Psoas muscle (tissue), 8 donors: ENCODE results near the gene PPP2R2D. TPM values are rescaled to one million over a fixed set of nuclear protein-coding genes. Genes with fewer than 3 reads are reported as not detected.

ENCODE experiments used
- ATAC-seq, 4 donors: fragments of 200-7000 bp; cut with Tn5 transposase; one replicate each; pipeline ENCODE4 v1.9.1; 2020; ENCODE audit warnings: moderate library complexity in 3 of 4, mild to moderate bottlenecking in 2 of 4
- DNase-seq, 2 donors: peaks; one replicate each; pipeline ENCODE4 v3.0.0-alpha.2; 2020
- H3K27ac ChIP-seq: fragments of 200-600 bp; one replicate; pipeline ENCODE4 v1.8.0; 2022
- H3K27me3 ChIP-seq, 3 donors: fragments of 200-600 bp in 1 of 3; one replicate each; pipeline versions ENCODE4 v1.6.1 to v1.8.0; 2013 to 2022; ENCODE audit warnings: low read length in 2 of 3, mild to moderate bottlenecking in 2 of 3, moderate library complexity in 1 of 3; ENCODE audit not compliant: insufficient read depth in 3 of 3
- H3K36me3 ChIP-seq, 2 donors: fragments of 200-600 bp in 1 of 2; one replicate each; pipeline versions ENCODE4 v1.6.1 to v1.8.0; 2013 to 2022; ENCODE audit warnings: low read depth in 1 of 2, mild to moderate bottlenecking in 1 of 2, moderate library complexity in 1 of 2; ENCODE audit not compliant: insufficient read depth in 1 of 2
- H3K4me1 ChIP-seq: fragments of 200-600 bp; one replicate; pipeline ENCODE4 v1.8.0; 2022
- H3K4me3 ChIP-seq: fragments of 200-600 bp; one replicate; pipeline ENCODE4 v1.8.0; 2022; ENCODE audit warnings: mild to moderate bottlenecking
- H3K9me3 ChIP-seq: fragments of 200-600 bp; one replicate; pipeline ENCODE4 v1.8.0; 2022
- WGBS, 3 donors: extraction: QIAGEN DNeasy Blood & Tissue Kit; methylation state at CpG; one replicate each; pipeline versions ENCODE4 v1.1.6 to v1.1.7; 2013; 5-methylcytosine and 5-hydroxymethylcytosine counted together
- intact Hi-C, 2 donors: fragments of 100-400 bp; cut with DNase I; formaldehyde crosslinking; loops; one replicate each; pipeline versions ENCODE4 v1.11.0 to v1.14.2; 2022
- polyA plus RNA-seq, 3 donors: library from polyadenylated mRNA; stranded (reverse); fragments of 200-250 nt; gene quantifications; one replicate each; pipeline ENCODE4 v1.2.3, GENCODE V29; 2013
- total RNA-seq, 4 donors: library from RNA; stranded (reverse); fragmentation: NEBNext Ultra II Directional in 2 of 4; extraction: Animal tissue kit (Norgen Biotek cat#: 25700) in 2 of 4; gene quantifications; one replicate each; pipeline versions ENCODE4 v1.2.1 to v1.2.4, GENCODE V29; 2021 to 2023
- TF ChIP-seq, protein P1 (sequence below): fragments of 200-600 bp; IDR thresholded peaks from one replicate; pipeline ENCODE4 v1.8.0; 2022; ENCODE audit warnings: antibody characterized with exemption
- donor health status: healthy with polysubstance abuse.
- donor health status: DM: no; HTN: no; CAD: no; lungs with moderate emphysema.
- donor health status: Bipolar disorder and iron deficiency.
- donor health status: healthy.
- donor health status: DM: yes; HTN: yes; CAD: no.
- donor health status: DM: no; HTN: no; CAD: no.
- donor health status: DM: no; HTN: no; CAD: no.
- donor health status: DM: yes; HTN: yes; CAD: no.

PPP2R2D gene
- total and polyA plus RNA-seq, 7 donors = 19.2 to 47.4 (median 25.7) TPM

DNA sequence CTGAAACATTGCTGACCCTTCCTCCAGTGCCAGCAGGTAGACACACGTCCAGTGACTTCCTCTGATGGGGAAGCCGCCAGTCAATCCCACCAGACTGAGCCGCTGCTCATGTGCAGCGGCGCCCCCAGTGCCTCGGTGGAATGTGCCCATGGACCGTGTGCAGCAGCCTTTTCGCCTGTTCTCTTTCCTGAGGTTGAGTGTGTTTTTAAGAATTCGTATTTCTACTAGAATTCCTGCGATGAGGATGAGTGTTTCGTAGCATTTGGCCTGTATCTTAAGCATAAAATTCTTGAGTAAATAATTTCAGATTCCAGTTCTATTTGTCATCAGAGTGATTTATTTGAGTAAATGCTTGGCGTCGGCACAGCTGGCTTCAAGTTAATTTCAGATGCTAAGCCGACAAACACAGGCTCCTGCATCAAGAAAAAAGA, 45.5 kb downstream of the PPP2R2D start:
- TF ChIP-seq, protein P1, sequence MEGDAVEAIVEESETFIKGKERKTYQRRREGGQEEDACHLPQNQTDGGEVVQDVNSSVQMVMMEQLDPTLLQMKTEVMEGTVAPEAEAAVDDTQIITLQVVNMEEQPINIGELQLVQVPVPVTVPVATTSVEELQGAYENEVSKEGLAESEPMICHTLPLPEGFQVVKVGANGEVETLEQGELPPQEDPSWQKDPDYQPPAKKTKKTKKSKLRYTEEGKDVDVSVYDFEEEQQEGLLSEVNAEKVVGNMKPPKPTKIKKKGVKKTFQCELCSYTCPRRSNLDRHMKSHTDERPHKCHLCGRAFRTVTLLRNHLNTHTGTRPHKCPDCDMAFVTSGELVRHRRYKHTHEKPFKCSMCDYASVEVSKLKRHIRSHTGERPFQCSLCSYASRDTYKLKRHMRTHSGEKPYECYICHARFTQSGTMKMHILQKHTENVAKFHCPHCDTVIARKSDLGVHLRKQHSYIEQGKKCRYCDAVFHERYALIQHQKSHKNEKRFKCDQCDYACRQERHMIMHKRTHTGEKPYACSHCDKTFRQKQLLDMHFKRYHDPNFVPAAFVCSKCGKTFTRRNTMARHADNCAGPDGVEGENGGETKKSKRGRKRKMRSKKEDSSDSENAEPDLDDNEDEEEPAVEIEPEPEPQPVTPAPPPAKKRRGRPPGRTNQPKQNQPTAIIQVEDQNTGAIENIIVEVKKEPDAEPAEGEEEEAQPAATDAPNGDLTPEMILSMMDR = no peak
- no peaks in the 10 kb centered on the region for H3K27me3 ChIP-seq
- no peak overlapping the region for H3K4me3 ChIP-seq
- no peaks in the 10 kb centered on the region for H3K9me3 ChIP-seq
- ATAC-seq (no peak), DNase-seq (no peak)
- no peak overlapping the region for H3K27ac ChIP-seq
- intact Hi-C loops = no loop called here
- H3K4me1 ChIP-seq = peaks cover 4% of the 10 kb centered on the region
- 78 to 89% (median 82%) methylated on average over 14 of the region's 14 CpGs for WGBS, 3 donors
- peaks cover 4 to 86% of the 10 kb centered on the region in 2 donors for H3K36me3 ChIP-seq

DNA sequence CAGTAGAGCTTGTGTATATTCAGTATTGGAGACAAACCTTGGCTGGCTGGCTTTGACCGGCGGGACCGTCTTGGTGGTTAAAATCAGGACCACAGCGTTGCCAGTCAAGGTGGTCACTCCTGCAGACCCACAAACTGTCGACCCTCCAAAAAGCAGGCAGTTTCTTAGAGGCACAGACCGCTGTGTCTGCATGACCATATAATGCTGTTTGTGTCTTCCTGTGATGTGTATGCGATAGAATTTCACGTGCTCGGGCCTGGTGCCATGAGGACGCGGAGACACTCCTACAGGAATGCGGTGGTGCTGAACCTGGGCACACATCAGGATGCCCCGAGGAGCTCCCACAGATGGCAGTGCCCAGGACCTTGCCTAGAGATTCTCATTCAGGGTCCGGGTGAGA, 46.1 kb downstream of the PPP2R2D start:
- ATAC-seq = no peak
- Histone ChIP-seq H3K27ac (no peak overlapping the region), H3K36me3 (peaks cover 4 to 86% of the 10 kb centered on the region in 2 donors), H3K4me3 (no peak overlapping the region), H3K4me1 (peaks cover 4% of the 10 kb centered on the region), H3K27me3 (no peaks in the 10 kb centered on the region), H3K9me3 (no peaks in the 10 kb centered on the region)
- 94 to 96% (median 95%) methylated on average over 14 of the region's 14 CpGs for WGBS, 3 donors
- TF ChIP-seq, protein P1 = no peak
- no peak for DNase-seq
- intact Hi-C loops = no loop called here

GRCh38 chr10:131947631-131948347, 47.0 kb downstream of the PPP2R2D start:
- TF ChIP-seq, protein P1 = no peak
- no peaks in the 10 kb centered on the region for H3K9me3 ChIP-seq
- H3K4me3 ChIP-seq = no peak overlapping the region
- no peak overlapping the region for H3K27ac ChIP-seq
- H3K36me3 ChIP-seq = peaks cover 4 to 82% of the 10 kb centered on the region in 2 donors
- peaks cover 4% of the 10 kb centered on the region for H3K4me1 ChIP-seq
- no peak for ATAC-seq
- no peak for DNase-seq
- intact Hi-C loops = no loop called here
- 91 to 92% (median 91%) methylated on average over 18 of the region's 18 CpGs for WGBS, 3 donors
- H3K27me3 ChIP-seq = no peaks in the 10 kb centered on the region

DNA sequence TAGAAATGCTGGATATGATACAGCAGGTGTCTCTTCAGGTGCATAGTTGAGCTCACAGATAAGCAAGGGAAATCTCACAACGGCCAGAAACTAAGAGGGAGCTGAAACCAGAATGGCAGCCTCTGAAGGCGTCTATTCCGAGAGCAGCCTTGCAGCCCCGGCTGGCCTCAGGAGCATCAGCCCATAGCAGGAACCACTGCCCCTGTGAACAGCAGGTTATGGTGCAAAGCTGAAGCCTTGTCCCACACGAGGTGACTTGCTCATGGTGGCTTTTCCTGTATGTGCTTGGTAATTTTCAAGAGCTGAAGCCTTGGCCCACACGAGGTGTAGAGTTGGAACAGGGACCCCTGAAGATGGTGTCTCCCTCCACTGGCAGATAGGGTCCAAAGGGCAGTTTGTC, 47.7 kb downstream of the PPP2R2D start:
- Histone ChIP-seq H3K27ac (peak overlapping the region; percentile 79), H3K4me1 (peaks cover 4% of the 10 kb centered on the region), H3K4me3 (no peak overlapping the region), H3K36me3 (peaks cover 4 to 79% of the 10 kb centered on the region in 2 donors), H3K27me3 (no peaks in the 10 kb centered on the region), H3K9me3 (no peaks in the 10 kb centered on the region)
- 85 to 94% (median 91%) methylated on average over 6 of the region's 6 CpGs for WGBS, 3 donors
- peak in 1 of 4 donors; percentile 1 for ATAC-seq
- TF ChIP-seq, protein P1 = no peak
- intact Hi-C loops = no loop called here
- no peak for DNase-seq
